GF-D8 (cell line): ENCODE measurements around the gene TBX18.

Experiments
- DNase-seq: peaks from one replicate; lab custom pipeline; 2025; lab: John Stamatoyannopoulos, UW

The TBX18 gene

GRCh38 chr6:84772428-84773132, 8.2 kb upstream of the TBX18 start:
- no peak for DNase-seq

- DNase-seq: no peak
These were observed 7.5 kb upstream of the TBX18 start for GRCh38 chr6:84771756-84772356.

DNA sequence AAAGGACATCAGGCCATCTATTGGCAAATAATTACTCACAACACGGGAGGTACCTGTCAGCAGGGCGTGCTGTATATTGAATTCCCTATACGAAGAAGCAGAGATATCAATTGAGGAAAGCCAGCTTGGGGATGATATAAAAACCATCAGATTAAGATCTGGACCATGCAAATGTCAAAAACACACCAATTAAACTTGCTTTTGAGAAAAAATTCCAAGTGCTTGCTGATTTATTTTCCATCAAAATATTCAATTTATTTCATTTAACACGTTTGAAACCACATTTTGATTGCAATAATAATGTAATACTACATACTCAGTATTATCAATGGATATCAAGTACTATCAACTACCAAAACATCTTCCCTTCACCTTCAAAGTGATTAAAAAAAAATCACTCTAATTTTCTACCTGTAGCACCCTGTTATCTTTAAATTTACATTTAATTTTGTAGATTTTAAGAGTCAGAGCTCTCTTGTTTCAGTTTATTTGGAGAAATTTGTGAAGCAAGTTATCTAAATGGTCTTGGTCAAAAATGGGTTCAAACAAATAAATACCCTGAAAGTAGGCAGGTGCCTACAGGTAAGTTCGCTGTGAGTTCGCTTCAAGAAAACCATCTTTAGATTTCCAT, 6.8 kb upstream of the TBX18 start:
- DNase-seq: no peak

GRCh38 chr6:84770521-84770920, 6.1 kb upstream of the TBX18 start:
- no peak for DNase-seq

DNA sequence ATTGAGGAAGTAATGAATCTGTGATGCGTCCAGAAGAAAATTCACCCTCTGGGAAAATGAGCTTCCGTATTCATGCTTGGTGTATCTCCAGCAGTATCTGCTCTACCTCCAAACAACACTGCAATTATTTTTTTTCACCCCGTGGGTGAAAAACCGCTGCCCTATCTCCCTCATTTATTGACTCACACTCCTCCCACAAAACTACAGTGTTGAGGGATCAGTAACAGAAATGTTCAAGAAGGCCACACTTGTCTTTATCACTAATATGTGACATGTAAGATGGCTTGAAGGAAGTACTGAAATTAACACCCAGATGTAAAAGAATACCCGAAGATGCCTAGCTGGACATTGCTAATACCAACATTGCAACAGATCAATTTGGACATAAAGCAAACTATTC, 4.9 kb upstream of the TBX18 start:
- DNase-seq: no peak

GRCh38 chr6:84768442-84769174, 4.2 kb upstream of the TBX18 start:
- no peak for DNase-seq

- no peak for DNase-seq
These were observed 3.3 kb upstream of the TBX18 start for GRCh38 chr6:84767526-84768201.

DNA sequence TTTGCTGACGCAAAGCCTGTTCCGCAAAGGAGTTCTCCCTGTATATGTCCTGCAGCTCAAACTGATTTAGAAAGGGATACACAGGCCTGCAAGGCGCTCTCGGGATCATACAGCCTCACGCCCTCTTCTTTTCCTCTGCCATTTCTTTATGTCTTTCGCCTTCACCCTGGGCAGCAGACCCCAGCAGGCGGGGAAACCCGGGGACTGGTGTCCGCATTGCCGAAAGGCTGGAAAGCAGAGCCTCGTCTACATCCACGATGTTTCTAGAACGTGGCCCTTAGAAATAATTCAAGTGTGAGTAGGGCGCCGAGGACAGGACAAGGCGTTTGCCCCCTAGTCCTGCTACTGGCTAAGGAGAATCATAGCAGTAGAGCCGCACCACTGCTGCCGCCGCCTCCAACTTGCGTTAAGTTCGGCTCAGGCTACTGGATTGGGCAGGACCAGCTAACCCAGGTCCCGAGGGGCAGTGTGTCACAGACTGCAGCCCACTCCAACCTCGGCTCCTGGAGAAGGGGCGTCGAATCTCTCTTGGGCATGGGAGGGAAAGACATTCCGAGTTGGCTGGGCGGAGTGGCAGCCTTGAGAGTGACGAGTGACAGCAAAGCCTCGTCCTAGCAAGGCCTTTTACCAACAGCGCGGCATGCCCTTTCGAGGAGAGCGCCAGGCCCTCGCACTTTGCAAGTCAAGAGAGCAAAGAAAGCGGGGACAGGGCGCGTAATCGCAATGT, 2.6 kb upstream of the TBX18 start:
- no peak for DNase-seq

DNA sequence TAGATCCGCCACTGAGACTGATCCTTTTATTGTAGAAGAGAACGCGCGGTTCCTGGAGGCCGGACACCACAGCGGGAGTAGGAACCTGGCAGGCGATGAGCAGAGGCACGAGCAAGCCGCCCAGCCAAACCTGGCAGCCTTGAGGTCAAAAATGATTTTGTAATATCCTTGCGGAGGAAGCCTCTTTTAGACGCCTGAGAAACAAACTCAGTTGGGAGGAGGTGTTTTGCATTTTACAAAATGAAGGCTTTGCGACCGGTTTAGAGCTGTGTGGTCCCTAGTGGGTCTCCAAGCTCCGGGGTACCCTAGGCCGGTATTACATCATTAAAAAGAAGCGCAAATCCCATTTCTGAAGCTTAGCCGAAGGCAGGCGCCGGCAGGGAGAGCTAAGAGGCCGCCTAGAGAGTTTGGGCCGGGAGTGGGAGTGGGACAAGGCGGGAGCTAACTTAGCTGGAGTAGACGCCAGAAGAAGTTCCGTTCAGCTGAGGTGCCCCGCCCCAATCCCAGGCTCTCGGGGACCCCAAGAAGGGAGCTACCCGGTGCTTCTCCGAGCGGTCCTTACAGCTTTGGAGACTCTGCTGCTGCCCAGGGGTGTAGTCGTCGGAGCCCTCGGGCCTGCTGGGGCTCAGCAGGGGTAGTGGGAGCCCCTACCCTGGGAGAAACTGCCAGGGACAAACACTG, 1.9 kb upstream of the TBX18 start:
- no peak for DNase-seq

GRCh38 chr6:84763886-84764331, 489 bp downstream of the TBX18 start:
- no peak for DNase-seq

DNA sequence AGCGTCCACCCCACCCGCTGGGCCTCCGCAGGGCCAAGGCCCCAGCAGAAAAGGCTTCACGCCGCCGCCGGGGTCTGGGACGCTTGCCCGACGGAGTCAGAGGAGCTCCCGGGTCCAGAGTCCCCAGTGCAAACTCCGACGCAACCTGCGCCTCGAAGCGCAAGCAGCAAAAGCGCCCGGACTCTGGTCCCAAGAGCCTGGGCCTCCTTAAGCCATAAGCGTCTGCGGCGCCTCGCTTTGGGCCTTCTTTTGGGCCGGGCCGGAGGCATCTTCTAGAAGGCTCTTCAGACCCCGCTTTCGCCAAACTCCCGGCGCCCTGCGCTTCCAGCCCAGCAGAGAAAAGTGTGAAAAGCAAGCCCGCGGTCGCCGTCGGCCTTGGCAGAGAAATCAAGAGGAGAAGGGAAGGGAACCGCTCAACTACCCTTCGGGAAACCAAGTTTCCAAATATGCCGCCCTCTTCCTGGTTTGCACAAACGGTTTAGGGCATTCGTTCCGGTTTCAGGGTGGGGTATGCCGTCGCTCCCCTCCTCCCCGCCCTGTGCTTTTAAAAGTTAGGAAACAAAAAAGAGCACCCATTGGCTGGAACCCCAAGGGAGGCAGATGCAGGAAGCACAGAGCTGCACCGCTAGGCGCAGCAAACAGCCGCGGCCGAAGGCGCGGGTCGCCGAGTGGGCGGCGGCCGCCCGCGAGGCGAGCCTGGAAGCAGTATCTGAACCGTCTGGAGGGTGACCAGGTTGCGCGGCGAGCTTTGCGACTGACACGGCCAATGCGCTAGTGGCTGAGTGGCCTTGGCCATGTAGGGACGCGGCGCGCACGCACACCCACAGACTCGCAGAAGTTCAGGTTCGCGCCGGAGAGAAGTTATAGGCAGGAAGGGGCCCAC, 1.2 kb downstream of the TBX18 start:
- no peak for DNase-seq

DNA sequence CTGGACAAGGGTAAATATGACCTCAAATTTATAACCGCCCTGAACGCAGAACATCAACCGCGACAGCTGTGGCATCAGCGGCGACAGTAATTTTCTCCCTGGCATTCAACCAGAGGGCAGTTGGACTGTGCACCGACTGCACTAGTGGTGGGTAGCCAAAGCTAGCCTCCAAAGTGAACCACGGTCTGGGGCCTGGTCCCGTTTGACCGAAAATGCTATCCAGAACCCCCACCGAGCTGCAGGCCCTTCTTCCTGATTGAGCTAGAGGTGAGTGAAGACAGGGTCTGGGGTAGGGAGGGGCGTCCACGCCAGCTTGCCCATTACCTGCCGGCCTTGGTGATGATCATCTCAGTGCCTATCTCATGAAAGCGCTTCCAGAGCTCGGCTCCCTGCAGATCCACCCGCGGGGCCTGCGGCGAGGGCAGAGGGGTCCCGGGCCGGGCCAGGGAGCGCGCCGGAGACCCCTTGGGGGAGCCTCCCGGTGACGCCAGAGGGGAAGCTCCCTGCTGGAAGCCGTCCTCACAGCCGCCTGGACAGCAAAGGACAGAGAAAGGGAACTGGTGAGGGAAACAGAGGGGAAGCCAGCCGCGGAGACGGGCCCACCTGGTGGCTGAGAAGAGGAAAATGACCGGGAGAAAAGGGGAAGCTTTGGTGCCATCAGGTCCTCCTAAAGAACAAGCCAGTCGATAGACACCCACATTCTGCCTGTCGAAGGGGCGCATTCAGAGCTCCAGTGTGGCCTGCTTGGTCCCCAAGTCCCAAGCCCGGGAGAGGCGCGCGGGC, 2.0 kb downstream of the TBX18 start:
- DNase-seq: no peak

DNA sequence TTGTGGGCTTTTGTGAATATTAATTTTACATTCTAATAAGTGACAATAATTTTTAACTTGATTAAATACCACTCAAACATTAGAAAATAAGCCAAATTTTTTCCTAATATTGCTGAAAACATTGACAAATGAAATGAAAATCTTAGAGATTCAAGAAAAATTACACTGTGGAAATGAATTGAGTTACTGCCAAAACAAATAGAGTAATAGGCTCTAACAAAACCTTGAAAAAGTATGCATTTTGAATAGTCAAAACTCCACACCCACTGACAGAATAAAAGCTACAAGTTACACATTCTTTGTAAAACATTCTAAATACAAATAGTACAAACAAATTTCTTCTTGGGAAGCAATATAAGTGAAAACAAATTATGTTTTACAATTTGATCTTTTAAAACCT, 5.9 kb downstream of the TBX18 start:
- no peak for DNase-seq

DNA sequence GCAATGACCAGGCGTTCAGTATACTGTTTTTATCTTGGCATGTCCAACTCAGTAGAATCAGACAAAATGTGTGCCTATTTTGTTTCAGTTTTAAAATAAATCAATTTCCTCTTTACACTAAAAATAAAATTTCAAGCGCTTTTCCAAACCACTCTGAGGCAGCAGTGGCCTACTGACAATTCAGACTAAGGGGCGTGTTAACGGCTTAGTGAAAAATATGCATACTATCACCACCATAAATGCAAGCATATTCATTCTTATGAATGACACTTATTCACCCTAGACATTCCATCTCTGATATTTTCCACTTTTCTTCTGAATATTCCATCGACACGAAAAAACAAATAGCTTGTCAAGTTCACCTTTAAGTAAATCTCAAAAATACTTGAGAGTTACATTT, 7.5 kb downstream of the TBX18 start:
- no peak for DNase-seq

GRCh38 chr6:84756466-84756865, 7.9 kb downstream of the TBX18 start:
- DNase-seq: no peak

GRCh38 chr6:84753173-84753572, 11.2 kb downstream of the TBX18 start:
- no peak for DNase-seq

DNA sequence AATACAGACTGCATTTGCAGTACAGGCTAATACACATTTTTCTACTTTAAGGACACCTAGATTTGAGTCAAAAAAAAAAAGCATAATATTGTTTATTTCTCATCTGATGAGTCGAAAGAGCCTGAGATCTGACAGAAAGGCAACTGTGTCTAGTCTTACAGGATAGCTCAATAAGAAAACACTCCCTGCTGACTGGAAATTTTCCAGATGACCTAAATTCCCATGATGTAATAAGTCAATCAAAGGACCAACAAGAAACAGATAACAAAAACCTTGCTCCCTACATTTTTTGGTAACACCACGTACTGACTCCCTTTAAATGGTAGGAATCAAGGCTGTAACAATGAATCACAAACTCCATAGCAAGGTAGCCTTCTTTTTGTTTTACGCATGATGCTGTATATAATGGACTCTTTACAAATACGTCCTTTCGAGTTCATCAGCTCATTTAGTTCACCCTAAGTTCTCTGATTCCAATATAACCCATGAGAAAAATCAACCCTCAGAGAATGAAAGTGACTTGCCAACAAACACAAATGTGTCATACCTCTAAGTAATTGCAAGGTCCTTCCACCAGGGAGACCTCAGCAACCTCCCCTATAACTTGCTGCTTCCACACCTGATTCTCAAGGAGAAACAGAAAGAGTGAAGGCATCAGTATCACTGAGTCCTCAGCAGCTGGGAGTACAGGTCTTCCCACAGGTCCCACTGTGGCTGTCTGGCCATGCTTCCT, 12.1 kb downstream of the TBX18 start:
- no peak for DNase-seq

- DNase-seq: no peak
These were observed 15.2 kb downstream of the TBX18 start for GRCh38 chr6:84749181-84749580.
